HS-5 (cell line): ENCODE measurements around the gene COA7.
A peak's percentile ranks its signal among the peaks of the same experiment; 100 is the strongest.
"Not testable (repeated sequence)": the region's sequence is repeated elsewhere in the genome, so short reads cannot be mapped to it uniquely, and the experiment has no call there.

Experiments used
- DNase-seq: peaks from one replicate; pipeline ENCODE4 v3.0.0-alpha.2; 2012; ENCODE audit warnings: low read depth

Gene COA7

DNA sequence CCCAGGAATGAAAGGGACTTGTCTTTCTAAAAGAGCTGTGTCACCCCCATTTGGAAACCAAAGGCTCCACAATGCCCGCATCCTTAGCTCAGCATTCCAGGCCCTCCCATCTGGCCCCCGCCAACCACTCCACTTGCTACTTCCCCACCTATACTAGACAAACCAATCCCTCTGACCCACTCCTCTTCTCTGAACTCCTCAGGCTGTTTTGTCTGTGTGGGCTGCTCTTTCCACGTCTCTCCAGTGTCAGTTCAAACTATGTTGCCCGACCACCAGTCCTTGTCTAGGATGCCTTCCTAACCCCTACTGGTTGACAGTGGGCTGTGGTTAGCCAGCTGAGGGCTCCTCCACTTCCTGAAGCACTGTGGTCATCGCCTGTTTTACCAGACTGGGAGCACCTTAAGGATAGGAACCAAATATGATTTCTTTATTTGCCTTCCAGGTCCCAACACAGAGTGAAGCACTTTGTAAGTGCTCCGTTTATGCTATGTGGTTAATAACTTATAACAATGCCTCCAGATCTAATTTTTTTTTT lies 8.1 kb upstream of the COA7 start:
- DNase-seq = no peak

DNA sequence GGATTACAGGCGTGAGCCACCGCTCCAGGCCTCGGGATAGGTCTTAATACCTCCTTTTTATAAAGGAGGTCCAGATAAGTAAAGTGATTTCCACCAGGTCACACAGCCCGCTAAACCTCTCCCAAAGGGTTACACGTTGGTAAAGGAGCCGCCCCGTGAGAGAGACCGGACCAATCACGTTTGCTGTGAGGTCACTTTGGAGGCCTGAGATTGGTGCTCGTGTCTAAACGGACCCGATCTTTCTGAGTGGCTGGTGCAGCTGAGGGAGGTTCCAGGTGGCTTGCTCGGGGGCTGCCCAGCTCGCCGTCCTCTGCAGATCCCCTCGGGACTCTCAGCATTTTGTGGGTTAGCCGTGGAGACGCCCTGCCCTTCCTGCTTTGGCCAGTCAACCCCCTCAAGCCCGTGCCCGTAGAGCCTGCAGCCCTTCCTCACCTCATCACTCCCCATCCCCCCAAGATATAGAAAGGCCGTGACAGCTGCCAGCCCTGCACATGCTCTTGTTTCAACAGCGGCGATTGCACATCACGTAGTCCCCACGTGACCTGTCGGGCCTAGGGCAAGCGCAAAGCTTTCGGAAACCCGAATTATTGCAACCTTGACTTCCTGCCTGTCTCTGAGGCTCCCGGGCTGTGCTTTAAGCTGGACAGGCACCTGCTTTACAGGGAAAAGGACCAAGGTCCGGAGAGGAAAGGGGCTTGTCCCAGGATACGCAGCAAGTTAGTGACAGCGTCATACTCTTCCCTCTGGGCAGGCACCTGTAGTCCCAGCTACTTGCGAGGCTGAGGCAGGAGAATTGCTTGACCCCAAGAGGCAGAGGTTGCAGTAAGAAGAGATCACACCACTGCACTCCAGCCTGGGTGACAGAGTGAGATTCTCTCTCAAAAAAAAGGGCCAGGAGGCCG lies 5.0 kb upstream of the COA7 start:
- DNase-seq = peak; percentile 80

DNA sequence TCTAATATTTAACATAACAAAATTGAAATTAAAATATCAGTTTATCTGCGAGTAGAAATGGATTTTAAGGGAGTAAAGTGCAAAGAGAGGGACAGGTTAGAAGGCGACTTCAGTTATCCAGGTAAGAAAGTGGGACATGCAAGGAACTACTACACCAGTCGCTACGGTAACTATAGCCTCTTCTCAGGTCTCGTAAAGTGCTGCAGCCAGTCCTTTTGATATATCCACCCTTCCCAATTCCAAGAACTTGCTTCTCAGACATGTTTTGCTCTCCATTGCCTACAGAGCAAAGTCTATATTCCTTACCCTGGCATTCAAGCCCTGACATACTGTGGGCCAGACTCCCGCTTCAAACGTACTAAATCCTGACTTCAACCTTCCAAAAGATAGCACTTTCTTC lies 2.5 kb downstream of the COA7 start:
- DNase-seq = no peak

DNA sequence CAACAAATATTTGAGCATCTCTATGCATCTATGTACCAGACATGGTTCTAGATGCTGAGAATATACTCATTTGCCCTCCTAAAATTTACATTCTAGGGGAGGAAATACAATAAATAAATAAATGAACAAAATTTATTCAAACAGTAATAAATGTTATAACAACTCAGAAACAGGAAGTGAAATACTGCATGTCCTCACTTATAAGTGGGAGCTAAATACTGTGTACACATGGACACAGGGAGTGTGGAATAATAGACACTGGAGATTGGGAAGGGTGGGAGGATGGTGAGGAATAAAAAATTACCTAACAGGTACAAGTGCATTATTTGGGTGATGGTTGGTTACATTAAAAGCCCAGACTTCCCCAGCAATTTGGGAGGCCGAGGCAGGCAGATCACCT lies 4.3 kb downstream of the COA7 start:
- DNase-seq = no peak

DNA sequence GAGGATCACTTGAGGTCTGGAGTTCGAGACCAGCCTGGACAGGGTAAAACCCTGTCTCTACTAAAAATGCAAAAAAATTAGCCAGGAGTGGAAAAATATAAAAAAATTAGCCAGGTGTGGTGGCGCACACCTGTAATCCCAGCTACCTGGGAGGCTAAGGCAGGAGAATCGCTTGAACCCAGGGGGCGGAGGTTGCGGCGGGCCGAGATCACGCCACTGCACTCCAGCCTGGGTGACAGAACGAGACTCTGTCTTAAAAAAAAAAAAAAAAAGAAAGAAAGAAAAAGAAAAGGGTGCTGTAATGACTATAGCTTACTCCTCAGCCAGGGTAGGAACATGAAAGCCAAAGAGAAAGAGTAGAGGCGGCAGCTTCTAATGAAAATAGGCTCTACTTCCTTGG lies 4.8 kb downstream of the COA7 start:
- DNase-seq = not testable (repeated sequence)

DNA sequence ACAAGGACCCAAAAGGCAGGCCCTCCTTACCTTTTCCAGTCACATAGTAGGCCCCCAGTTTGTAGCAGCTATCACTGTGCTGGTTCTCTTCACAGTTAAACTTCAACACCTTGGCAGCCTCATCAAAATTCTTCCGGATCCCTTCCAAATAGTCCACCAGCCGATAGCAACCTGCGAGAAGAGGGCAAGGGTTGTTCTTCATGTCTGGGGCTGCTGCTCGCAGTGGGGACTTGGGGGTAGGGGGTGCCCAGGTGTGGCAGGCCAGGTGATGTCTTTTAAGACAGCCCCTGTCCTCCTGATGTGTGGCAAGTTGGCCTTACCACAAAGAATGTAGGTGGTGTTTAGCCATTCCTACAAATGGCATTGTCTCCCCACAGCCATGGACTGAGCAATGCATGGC lies 5.5 kb downstream of the COA7 start:
- DNase-seq = no peak

DNA sequence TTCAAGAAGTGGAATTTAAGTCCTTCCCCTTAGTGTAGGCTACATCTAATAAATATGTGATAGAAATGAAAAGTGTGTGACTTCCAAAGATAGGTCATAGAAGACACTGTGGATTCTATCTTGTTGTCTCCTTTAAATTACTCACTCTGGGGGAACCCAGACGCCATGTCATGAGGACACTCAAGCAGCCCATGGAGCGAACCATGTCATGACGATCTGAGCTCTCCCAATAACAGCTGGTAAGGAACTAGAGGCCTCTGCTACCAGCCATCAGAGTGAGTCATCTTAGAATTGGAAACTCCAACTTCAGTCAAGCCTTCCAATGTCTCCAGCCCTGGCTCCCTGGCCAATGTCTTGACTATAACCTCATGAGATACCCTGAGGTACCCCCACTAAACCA lies 6.3 kb downstream of the COA7 start:
- DNase-seq = no peak

DNA sequence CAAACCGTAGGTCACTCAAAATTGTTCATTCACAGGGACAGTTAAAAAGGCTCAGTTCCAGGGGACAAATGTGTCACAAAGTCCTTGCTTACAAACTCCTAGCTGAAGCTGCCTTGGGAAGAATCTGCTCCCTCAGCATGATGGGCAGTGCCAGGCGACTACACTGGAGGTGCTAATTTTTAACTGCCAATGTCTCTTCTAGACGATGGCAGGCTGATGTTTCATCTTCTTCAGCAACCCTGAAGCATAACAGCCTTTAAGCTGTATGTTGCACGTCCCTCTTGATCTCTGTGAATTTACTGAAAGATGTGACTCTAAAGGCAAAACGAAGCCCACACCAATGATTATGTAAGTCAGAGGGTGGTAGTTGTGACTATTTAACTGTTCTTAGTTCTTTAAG lies 11.3 kb downstream of the COA7 start:
- DNase-seq = no peak

DNA sequence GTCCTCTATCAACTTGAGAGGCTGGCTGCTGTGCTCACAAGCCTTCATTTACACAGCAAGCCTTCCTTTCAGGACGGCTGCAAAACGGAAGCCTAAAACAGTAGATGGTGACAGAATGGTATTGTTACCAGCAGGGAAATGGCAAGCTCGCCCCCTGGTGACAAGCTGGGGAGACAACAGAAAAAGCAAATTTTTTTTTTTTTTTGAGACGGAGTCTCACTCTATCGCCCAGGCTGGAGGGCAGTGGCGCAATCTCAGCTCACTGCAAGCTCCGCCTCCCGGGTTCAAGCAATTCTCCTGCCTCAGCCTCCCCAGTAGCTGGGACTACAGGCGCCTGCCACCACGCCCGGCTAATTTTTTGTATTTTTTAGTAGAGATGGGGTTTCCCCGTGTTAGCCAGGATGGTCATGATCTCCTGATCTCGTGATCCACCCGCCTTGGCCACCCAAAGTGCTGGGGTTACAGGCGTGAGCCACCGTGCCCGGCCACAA lies 11.8 kb downstream of the COA7 start:
- DNase-seq = not testable (repeated sequence)

DNA sequence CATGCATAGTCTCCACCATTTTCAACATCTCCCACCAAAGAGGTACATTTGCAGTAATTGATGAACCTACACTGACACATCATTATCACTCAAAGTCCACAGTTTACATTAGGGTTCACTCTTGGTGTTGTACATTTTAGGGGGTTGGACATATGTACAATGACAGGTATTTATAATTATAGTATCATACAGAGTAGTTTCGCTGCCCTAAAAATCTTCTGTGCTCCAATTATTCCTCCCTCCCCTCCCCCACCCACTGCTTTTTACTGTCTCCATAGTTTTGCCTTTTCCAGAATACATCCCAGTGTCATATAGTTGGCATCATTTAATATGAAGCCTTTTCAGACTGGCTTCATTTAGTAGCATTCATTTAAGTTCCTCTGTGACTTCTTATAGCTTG lies 13.6 kb downstream of the COA7 start:
- DNase-seq = no peak

DNA sequence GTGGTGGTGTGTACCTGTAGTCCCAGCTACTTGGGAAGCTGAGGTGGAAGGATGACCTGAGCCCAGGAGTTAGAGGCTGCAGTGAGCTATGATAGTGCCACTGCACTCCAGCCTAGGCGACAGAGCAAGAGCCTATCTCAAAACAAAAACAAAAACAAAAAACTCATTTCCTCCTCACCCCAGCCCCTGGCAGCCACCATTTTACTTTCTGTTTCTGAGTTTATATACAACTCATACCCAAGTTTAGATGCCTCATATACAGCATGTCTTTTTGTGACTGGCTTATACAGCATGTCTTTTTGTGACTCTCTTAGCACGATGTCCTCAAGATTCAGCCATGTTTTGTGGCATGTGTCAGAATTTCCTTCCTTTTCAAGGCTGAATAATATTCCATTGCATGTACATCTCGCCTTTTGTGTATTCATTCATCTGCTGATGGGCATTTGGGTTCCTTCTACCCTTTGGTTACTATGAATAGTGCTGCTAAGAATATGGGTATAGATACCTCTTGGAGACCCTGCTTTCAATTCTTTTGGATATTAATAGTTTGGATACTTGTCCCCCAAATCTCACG lies 14.7 kb downstream of the COA7 start:
- DNase-seq = no peak

DNA sequence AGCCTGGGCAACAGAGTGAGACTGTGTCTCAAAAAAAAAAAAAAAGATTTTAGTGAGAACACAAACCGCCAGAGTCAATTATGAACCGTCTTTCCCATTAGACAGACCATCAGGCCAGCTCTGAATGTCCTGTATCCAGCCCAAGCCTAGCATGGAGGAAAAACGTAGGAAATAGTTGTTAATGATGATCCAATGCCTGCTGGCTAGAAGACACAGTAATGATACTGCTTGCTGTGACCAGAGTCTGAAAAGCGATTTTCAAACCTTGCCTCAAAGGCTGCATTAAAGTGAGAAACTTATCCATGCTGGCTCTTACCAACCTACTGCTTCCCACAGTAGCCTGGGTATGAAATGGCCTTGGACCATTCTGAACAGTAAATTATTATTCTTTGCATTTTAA lies 17.0 kb downstream of the COA7 start:
- DNase-seq = no peak

DNA sequence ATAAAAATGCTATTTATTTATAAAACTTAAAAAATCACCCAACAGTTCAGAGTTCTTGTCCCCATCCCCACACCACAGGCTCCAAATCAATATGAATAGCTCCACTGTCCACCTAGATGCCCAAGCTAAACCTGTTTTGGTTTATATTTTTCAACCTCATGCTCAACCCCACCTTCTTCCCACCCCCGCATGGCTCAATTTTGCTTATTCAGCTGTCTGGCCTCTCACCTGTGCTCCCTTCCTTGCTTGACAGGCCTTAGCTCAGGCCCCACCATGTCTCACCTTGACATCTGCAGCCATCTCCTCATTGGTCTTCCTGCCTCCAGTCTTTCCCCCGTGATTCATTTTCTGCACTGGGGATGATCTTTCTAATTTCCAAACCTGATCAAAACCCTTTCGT lies 17.8 kb downstream of the COA7 start:
- no peak for DNase-seq

DNA sequence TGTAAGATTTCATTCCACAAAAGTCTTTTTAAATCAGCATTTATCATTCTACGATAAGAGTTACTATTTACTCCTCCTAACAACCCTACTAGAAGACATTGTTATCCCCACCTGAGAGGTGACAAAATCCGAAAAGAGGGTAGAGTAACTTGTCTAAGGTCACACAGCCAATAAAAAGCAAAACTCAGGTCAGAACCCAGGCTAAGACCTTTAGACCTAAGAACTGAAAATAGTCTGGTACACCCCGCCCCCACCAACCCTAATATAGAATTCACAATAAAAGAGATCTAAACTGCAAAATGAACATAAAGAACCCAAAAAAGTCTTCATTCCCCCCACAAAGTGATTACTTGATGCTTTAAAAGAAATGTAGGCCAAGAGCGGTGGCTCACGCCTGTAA lies 18.6 kb downstream of the COA7 start:
- DNase-seq = no peak

DNA sequence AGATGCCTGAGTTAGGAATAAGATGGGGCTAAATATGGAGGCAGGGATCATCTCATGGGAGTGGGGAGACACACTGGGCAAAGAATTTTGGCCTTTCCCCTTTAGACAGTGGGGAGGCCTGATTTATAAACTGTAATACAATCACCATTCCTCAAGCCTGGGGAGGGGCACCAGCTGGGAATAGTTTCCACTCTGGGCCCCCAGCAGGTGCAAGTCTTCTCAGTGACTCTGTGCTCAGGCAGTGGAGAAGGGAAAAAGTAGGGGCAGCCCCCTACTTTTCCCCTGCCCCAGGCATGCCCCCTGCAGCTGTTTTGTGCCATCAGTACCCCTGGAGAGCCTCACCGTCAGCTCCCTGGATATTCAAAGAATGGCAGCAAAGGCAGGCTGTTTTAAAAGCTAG lies 19.1 kb downstream of the COA7 start:
- no peak for DNase-seq

DNA sequence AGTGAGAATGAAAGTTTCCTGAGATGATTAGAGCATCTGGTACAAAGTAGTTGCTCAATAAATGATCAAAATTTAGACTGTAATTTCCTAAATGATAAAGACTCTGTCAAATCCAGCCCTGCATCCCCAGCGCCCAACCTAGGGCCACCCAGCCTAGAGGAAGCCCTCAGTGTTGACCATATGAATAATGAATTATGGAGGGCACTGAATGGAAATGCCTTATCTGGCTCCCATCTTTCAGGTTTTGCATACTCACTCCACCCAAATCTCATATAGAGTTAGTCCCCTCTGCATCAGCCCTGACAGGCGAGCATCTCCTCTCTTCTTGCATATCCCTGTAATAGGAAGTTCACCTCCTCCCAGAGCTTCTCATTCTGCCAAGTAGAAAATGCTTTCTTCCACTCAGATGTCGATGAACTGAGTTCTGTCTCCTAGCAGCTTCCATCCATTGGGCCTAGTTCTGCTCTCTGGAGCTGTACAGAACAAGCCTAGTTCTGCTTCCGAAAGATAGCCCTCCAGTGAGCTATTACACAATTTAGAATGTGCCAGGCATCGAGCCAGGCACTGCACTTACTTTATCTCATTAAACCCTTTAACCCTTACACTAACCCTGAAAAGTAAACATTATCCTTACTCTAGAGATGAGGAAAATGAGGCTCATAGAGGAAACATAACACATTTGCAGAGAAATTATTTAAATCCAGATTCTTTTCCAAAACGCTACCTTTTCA lies 20.9 kb downstream of the COA7 start:
- DNase-seq = no peak

DNA sequence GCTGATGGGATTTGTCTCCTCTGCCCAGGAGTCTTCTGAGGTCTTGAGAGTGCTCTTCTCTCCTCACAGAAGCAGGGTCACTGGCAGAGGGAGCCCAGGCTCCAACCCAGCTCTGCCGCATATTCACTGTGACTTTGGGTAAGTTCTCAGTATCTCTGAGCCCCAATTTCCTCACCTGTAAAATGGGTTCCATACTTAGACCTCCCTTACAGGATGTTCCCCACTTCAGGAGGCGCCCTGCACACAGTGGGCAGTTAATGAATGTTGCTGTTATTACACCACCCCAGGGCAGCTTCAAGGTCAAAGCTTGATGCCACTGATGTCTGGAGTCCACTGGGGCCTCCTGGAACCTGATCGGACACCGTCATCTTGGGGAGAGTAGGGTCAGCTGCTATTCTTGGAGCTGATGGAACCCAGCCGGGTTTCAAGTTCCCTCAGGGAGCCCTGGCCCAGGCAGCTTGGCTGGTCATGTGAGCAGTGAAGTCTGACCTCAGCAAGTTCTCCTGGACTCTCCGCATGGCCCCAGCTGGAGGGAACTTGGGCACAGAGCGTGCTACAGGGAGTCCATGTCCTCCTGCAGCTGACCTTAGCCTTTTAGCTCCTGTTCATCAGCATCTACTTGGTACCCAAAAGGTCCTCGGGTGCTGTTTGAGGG lies 21.8 kb downstream of the COA7 start:
- DNase-seq = no peak

DNA sequence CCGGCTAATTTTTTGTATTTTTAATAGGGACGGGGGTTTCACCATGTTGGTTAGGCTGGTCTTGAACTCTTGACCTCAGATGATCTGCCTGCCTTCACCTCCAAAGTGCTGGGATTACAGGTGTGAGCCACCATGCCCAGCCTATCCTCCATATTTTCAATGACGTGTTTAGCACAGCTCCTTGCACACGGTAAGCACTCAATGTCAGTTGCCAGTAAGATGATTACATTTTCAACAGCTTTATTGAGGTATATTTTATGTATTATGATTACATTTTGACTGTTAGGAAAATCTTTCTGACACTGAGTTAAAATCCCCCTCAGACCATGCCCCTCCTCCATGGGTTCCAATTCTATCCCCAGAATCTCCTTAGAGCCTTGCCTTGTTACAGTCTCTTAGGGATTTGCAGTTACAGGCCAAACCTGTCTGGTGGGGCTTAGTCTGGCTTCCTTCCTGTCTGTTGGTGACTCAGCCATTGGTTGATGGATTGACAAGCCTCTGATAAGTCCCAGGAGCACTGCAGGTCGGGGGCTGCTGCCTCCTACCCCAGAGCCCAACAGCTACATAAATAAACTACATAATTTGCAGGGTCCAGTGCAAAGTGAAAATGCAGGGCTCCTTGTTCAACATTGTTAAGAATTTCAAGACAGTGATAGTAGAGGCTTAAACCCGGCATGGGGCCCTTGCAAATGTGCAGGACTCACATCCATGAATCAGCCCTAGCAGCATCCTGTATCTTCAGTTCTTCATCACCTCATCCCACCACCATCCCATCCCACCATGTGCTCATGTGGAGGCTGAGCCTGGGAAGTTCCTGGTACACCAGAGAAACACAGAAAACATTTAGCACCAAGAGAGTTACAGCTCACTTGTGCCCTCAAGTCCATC lies 23.4 kb downstream of the COA7 start:
- no peak for DNase-seq

DNA sequence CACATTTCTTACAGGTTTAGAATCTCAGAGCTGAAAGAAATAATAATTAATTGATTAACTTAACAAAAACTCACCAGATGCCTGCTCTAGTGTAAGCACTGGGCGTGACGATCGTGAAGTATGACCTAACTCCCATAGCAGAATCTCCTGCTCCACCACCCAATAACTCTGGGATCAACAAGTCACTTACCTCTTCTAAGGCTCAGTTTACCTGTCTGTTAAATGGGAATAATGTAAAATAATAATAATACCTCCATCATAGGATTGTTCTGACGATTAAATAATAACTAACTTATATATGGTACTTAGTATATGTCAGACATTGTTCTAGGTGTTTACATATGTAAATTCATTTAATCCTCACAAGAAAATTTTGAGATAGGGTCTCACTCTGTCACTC lies 24.6 kb downstream of the COA7 start:
- no peak for DNase-seq

DNA sequence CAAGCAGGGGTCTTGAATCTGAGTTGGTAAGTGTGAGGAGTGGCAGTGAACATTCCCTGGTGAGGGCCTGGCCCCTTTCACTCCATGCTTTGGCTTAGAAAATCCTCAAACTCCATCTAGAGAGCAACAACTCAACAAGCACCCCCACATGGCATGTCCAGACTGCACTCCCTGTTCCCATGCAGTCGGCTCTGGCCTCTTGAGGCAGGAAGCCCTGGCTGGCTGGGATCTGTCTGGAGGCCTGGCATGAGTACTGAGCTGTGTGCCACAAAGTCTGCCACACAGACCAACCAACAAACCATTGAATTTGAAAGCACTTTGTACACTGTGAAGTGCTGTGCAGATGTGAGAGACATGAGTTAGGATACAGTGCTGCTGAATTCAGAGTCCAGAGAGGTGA lies 25.2 kb downstream of the COA7 start:
- no peak for DNase-seq

DNA sequence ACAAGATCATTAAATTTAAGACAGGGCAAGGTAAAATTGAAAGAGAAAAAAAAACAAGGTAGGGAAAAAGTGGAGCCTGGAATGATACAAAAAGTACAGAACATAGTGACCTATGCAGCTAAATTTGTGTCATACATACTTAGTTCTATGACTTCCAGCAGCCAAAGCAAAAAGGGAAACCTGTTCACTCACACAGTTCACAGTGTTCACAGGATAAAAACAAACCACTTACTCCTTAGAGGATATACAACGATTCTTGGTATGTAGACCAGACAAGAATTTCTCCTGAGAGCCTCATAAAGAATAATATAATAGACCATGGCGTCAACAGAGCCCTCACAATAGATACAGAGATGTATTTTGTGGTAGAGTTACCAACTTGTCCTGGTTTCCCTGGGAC lies 27.5 kb downstream of the COA7 start:
- no peak for DNase-seq
